B cell (primary cell): ENCODE data around the gene FRMD4A.

Source experiments
- EZH2 ChIP-seq: IDR thresholded peaks from 2 replicates; pipeline ENCODE4 v1.6.1; 2012; ENCODE audit warnings: borderline replicate concordance, low read depth, mild to moderate bottlenecking, moderate library complexity, low read length; ENCODE audit not compliant: insufficient read depth, poor library complexity, severe bottlenecking
- TF ChIP-seq, protein P1 (sequence below): fragments of 200-600 bp; IDR thresholded peaks from one replicate; pipeline ENCODE4 v1.8.0; 2022; ENCODE audit warnings: antibody characterized with exemption, mild to moderate bottlenecking

DNA sequence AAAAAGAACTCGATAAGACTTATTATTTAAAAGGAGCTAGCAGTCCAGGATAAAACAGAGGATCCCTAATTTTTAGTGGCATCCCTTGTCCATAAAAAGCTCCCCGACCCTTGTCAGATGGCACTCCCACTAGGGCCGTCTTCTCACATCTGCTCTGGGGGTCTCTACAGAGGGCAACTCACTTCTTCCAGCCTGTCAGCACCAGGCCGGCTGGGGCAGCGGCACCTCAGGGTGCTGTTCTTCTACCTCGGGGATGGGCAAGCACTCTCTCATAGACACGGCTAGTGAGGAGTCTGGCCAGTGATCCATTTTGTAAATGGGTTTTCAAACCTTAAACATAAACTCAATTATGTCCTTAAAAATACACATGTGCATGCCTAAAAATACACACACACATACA lies 609.2 kb downstream of the FRMD4A start:
- TF ChIP-seq, protein P1, sequence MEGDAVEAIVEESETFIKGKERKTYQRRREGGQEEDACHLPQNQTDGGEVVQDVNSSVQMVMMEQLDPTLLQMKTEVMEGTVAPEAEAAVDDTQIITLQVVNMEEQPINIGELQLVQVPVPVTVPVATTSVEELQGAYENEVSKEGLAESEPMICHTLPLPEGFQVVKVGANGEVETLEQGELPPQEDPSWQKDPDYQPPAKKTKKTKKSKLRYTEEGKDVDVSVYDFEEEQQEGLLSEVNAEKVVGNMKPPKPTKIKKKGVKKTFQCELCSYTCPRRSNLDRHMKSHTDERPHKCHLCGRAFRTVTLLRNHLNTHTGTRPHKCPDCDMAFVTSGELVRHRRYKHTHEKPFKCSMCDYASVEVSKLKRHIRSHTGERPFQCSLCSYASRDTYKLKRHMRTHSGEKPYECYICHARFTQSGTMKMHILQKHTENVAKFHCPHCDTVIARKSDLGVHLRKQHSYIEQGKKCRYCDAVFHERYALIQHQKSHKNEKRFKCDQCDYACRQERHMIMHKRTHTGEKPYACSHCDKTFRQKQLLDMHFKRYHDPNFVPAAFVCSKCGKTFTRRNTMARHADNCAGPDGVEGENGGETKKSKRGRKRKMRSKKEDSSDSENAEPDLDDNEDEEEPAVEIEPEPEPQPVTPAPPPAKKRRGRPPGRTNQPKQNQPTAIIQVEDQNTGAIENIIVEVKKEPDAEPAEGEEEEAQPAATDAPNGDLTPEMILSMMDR = no peak
- no peak for TF ChIP-seq EZH2
